ENCODE results near the gene GRK3. TPM values are rescaled to one million over a fixed set of nuclear protein-coding genes. Genes with fewer than 3 reads are reported as not detected.
"Not testable (repeated sequence)": the region's sequence is repeated elsewhere in the genome, so short reads cannot be mapped to it uniquely, and the experiment has no call there.

The GRK3 gene
- total and polyA plus RNA-seq, 5 experiments from 2014 or later: 0.19 to 8.8 (median 0.77) TPM

DNA sequence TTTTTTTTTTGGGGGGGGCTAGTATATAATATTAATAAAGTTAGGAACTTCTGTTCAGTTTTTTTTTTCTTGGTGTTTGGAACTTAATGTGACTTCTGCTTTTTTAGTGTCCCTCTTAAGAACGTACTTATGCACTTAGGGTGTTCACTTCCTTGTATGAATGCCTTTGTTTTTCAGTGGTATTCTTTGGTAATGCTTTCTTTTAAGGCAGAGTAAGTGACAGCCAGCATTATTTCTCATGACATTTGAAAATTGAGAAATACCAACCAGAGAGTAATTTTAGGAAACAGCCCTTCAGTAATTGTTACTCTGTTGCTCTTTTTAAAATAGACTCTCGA is 2.4 kb downstream of the GRK3 start:
- Mint-ChIP-seq H3K27me3 (peaks cover 0 to 6% (median 0%) of the 10 kb centered on the region in 5 donors), H3K9me3 (no peaks in the 10 kb centered on the region), H3K4me3 (peak overlapping the region in 5 of 10 donors; percentile 22 to 97 (median 91)), H3K4me1 (peaks cover 16 to 62% (median 33%) of the 10 kb centered on the region in 4 donors), H3K36me3 (peaks cover 0 to 5% (median 0%) of the 10 kb centered on the region in 3 donors), H3K27ac (peak overlapping the region in 1 of 10 donors; percentile 79)
- ATAC-seq: no peak
- POLR2A ChIA-PET: no interaction called here
- no peak for DNase-seq

- POLR2A ChIA-PET: no interaction called here
- ATAC-seq (no peak), DNase-seq (no peak)
- H3K27ac Mint-ChIP-seq: peak overlapping the region in 1 of 10 donors; percentile 79
- H3K4me3 Mint-ChIP-seq: peak overlapping the region in 3 of 10 donors; percentile 22 to 95 (median 37)
- peaks cover 0 to 5% (median 0%) of the 10 kb centered on the region in 3 donors for H3K36me3 Mint-ChIP-seq
- H3K27me3 Mint-ChIP-seq: peaks cover 0 to 8% (median 0%) of the 10 kb centered on the region in 5 donors
- H3K4me1 Mint-ChIP-seq: peaks cover 16 to 62% (median 33%) of the 10 kb centered on the region in 4 donors
- H3K9me3 Mint-ChIP-seq: no peaks in the 10 kb centered on the region
Observed at GRCh38 chr22:25567251-25567675, 2.8 kb downstream of the GRK3 start.

DNA sequence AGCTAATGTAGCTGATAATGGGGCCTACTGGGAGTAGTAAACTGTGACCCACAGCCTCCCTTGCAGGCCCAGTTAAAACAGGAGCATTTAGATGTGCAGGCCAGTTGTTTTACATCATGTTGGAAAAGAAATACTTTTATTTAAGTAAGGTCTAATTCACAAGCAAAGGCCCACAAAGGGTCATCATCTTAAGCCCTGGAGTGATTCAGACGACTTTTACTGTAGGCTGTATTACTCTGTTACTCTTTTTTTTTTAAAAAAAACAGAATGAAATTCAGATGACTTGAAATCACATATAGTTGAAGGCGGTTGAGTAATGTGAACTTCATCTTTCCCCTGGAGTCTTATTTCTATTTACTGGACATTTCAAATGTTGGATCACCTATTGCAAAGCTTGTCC is 3.6 kb downstream of the GRK3 start:
- DNase-seq, ATAC-seq, H3K9me3 Mint-ChIP-seq, POLR2A ChIA-PET, H3K36me3 Mint-ChIP-seq, H3K27ac Mint-ChIP-seq: not testable (repeated sequence)
- peak overlapping the region in 1 of 10 donors; percentile 25 for H3K4me3 Mint-ChIP-seq
- H3K27me3 Mint-ChIP-seq: peaks cover 0 to 11% (median 0%) of the 10 kb centered on the region in 5 donors
- peaks cover 19 to 65% (median 34%) of the 10 kb centered on the region in 4 donors for H3K4me1 Mint-ChIP-seq

- Mint-ChIP-seq H3K4me1 (peaks cover 12 to 58% (median 21%) of the 10 kb centered on the region in 4 donors), H3K9me3 (no peaks in the 10 kb centered on the region), H3K27ac (no peak overlapping the region), H3K4me3 (no peak overlapping the region), H3K27me3 (peaks cover 0 to 11% (median 0%) of the 10 kb centered on the region in 5 donors), H3K36me3 (peaks cover 0 to 5% (median 0%) of the 10 kb centered on the region in 3 donors)
- POLR2A ChIA-PET: no interaction called here
- DNase-seq (no peak), ATAC-seq (no peak)
Observed at GRCh38 chr22:25569361-25569760, 4.9 kb downstream of the GRK3 start.

DNA sequence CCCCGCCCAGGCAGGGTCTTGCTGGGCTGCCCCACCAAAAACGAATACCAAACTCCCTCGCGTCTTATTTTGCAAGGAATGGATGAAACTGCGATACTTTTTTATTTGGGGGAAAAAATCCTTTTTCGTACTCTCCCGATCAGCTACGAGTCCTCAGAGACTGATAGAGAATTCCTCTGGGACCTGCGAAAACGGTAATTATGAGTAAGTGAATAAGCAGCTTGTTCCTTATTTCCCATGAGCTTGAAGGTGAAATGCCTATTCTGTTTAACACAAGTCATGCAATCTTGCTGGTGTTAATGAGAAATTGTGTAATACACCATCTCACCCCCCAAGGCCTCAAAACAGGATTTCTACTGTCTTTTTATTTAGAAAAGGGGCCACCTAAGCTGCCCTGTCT is 5.5 kb downstream of the GRK3 start:
- no peak for ATAC-seq
- Mint-ChIP-seq H3K4me3 (no peak overlapping the region), H3K27me3 (peaks cover 0 to 11% (median 0%) of the 10 kb centered on the region in 5 donors), H3K36me3 (peaks cover 0 to 5% (median 0%) of the 10 kb centered on the region in 3 donors), H3K4me1 (peaks cover 12 to 58% (median 21%) of the 10 kb centered on the region in 4 donors), H3K9me3 (no peaks in the 10 kb centered on the region), H3K27ac (no peak overlapping the region)
- no peak for DNase-seq
- POLR2A ChIA-PET: no interaction called here

DNA sequence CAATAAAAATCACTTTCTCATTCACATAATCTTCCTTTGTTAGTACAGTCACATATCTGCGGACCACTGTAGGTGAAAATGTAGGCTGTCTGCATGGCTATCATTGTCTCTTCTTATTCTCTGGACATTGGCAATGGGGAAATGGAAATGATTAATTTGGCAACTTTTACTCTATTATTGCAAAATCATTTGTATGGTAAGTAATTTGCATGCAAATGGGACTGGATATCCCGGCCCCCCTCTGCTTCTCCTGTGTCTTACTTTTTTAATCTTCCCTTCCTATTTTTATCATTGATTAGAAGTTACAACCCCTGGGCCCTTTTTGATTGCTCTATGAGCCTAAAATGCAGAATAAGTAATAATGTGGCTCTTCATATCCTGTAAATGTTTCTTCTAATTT is 6.0 kb downstream of the GRK3 start:
- DNase-seq (no peak), ATAC-seq (no peak)
- Mint-ChIP-seq H3K27ac (no peak overlapping the region), H3K27me3 (peaks cover 0 to 11% (median 0%) of the 10 kb centered on the region in 5 donors), H3K36me3 (peaks cover 0 to 2% (median 0%) of the 10 kb centered on the region in 3 donors), H3K9me3 (no peaks in the 10 kb centered on the region), H3K4me3 (no peak overlapping the region), H3K4me1 (peaks cover 10 to 56% (median 18%) of the 10 kb centered on the region in 4 donors)
- POLR2A ChIA-PET: no interaction called here

- H3K4me3 Mint-ChIP-seq, DNase-seq, H3K36me3 Mint-ChIP-seq, POLR2A ChIA-PET, ATAC-seq, H3K9me3 Mint-ChIP-seq: not testable (repeated sequence)
- peaks cover 3 to 40% (median 7%) of the 10 kb centered on the region in 4 donors for H3K4me1 Mint-ChIP-seq
- H3K27ac Mint-ChIP-seq: peak overlapping the region in 1 of 10 donors; percentile 12
- peaks cover 0 to 11% (median 0%) of the 10 kb centered on the region in 5 donors for H3K27me3 Mint-ChIP-seq
Observed at GRCh38 chr22:25571969-25572707, 7.7 kb downstream of the GRK3 start.

DNA sequence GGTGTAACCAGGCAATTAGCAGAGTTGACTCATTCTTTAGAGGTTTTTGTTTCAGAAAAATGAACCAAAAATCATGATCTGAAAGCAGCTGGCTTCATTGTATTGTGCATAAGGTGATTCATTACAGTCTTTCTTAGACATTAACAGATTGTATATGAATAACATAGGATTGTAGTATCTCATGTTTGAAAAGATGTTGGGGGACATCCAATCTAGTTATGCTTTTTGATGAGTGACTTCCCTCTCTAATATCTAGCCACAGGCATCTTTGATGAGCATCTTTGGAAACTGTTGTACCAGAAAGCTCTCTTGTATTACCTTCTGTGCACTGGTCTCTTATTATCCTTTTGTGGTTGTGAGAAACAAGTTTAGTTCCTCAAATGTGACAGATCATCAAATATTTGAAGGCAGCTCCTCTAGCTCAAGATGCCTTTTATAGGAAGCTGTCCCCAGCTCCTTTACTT is 8.3 kb downstream of the GRK3 start:
- Mint-ChIP-seq H3K27ac (peak overlapping the region in 1 of 10 donors; percentile 12), H3K4me3 (no peak overlapping the region), H3K36me3 (no peaks in the 10 kb centered on the region), H3K9me3 (no peaks in the 10 kb centered on the region), H3K27me3 (peaks cover 0 to 11% (median 0%) of the 10 kb centered on the region in 5 donors), H3K4me1 (peaks cover 3 to 34% (median 6%) of the 10 kb centered on the region in 4 donors)
- POLR2A ChIA-PET: no interaction called here
- DNase-seq (no peak), ATAC-seq (no peak)

DNA sequence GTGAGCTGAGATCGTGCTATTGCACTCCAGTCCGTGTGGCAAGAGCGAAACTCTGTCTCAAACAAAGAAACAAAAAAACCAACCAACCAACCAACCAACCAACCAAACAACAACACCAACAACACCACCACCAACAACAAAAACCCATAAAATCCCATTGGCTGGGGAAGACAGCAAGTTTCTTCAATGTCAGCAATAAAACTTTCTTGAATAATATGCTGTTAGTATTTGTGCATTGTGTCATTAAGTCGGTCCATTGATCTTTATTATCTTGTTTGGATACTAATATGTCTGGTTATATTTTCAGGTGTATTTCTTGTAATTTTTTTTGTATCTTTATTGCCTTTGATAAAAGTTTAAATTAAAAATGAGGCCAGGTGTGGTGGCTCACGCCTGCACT is 9.4 kb downstream of the GRK3 start:
- Mint-ChIP-seq H3K36me3 (no peaks in the 10 kb centered on the region), H3K4me1 (peaks cover 3 to 27% (median 6%) of the 10 kb centered on the region in 4 donors), H3K27me3 (peaks cover 0 to 11% (median 0%) of the 10 kb centered on the region in 5 donors), H3K27ac (no peak overlapping the region), H3K4me3 (no peak overlapping the region), H3K9me3 (no peaks in the 10 kb centered on the region)
- DNase-seq (no peak), ATAC-seq (no peak)
- POLR2A ChIA-PET: no interaction called here

- Mint-ChIP-seq H3K4me3 (no peak overlapping the region), H3K27ac (no peak overlapping the region), H3K4me1 (peaks cover 3 to 21% (median 6%) of the 10 kb centered on the region in 4 donors), H3K27me3 (peaks cover 0 to 9% (median 0%) of the 10 kb centered on the region in 5 donors), H3K9me3 (no peaks in the 10 kb centered on the region), H3K36me3 (no peaks in the 10 kb centered on the region)
- no peak for ATAC-seq
- POLR2A ChIA-PET: interaction anchor here (0.5 kb wide), 1 partner anchor 206 kb away, joined by 6 read pairs; no protein-coding TSS in a partner anchor
- no peak for DNase-seq
Observed at GRCh38 chr22:25574736-25575135, 10.3 kb downstream of the GRK3 start.

DNA sequence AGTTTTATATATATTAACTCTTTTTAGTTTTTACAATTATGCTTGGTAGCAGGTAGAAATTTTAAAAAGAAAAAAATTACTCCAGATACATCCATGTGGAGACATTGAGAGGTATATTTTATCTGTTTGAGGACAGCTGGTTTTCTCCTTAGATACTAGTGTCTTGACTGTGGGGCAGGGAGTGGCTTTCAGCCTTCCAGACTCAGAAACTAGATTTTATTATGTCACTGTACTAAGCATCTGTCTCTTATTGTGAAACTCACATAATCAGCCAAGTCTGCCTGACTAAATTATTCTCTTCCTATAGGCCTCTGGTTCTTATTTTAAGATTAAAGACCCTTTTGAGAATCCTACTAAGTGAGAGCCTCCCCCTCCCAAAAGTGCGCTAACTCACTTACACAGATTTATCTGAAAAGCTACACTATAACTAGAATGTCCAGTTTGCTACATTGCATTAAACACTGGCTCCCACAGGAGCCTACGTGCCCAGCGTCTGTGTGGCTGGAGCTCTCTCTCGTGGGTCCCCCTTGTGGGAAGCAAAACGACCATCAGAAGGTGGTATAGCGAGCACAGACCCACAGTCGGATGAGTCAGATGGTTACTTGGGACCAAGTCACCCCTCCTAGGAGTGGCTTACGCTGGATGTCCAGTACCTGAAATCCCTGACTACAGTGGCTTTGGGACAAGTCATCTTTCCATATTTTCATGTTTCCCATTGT is 11.4 kb downstream of the GRK3 start:
- H3K27me3 Mint-ChIP-seq, H3K9me3 Mint-ChIP-seq, POLR2A ChIA-PET, H3K4me3 Mint-ChIP-seq, ATAC-seq, DNase-seq, H3K36me3 Mint-ChIP-seq, H3K27ac Mint-ChIP-seq: not testable (repeated sequence)
- peaks cover 3 to 17% (median 6%) of the 10 kb centered on the region in 4 donors for H3K4me1 Mint-ChIP-seq

GRCh38 chr22:25581452-25581851 is 17.0 kb downstream of the GRK3 start:
- H3K4me3 Mint-ChIP-seq, ATAC-seq: not testable (repeated sequence)

GRCh38 chr22:25582946-25583345 is 18.5 kb downstream of the GRK3 start:
- peak overlapping the region in 1 of 10 donors; percentile 30 for H3K27ac Mint-ChIP-seq
- H3K9me3 Mint-ChIP-seq: no peaks in the 10 kb centered on the region
- DNase-seq: no peak
- H3K4me1 Mint-ChIP-seq: peaks cover 0 to 31% (median 3%) of the 10 kb centered on the region in 4 donors
- no peaks in the 10 kb centered on the region for H3K27me3 Mint-ChIP-seq
- POLR2A ChIA-PET: no interaction called here
- no peaks in the 10 kb centered on the region for H3K36me3 Mint-ChIP-seq
- no peak for ATAC-seq
- H3K4me3 Mint-ChIP-seq: no peak overlapping the region

More at GRCh38 chr22:25581452-25581851, 17.0 kb downstream of the GRK3 start:
- H3K27ac Mint-ChIP-seq, H3K27me3 Mint-ChIP-seq, POLR2A ChIA-PET, DNase-seq, H3K9me3 Mint-ChIP-seq, H3K36me3 Mint-ChIP-seq: not testable (repeated sequence)
- peaks cover 0 to 31% (median 3%) of the 10 kb centered on the region in 4 donors for H3K4me1 Mint-ChIP-seq

All from naive thymus-derived CD8-positive, alpha-beta T cell (primary cell).